Activated naive CD8-positive, alpha-beta T cell treated with anti-CD3 and anti-CD28 coated beads for 36 hours (primary cell): ENCODE results near the gene CCDC121. TPM values are rescaled to one million over a fixed set of nuclear protein-coding genes. Genes with fewer than 3 reads are reported as not detected.
A peak's percentile ranks its signal among the peaks of the same experiment; 100 is the strongest.
"Not testable (repeated sequence)": the region's sequence is repeated elsewhere in the genome, so short reads cannot be mapped to it uniquely, and the experiment has no call there.

Experiments
- DNase-seq: peaks from one replicate; pipeline ENCODE4 v3.0.0; 2021
- H3K27ac Mint-ChIP-seq: one replicate; pipeline ENCODE4 v1.8.0; 2022; ENCODE audit warnings: mild to moderate bottlenecking, moderate library complexity, mixed read lengths
- H3K27me3 Mint-ChIP-seq: one replicate; pipeline ENCODE4 v1.8.0; 2022; ENCODE audit warnings: mild to moderate bottlenecking, mixed read lengths
- H3K36me3 Mint-ChIP-seq: one replicate; pipeline ENCODE4 v1.8.0; 2021; ENCODE audit warnings: mild to moderate bottlenecking, mixed read lengths
- H3K4me1 Mint-ChIP-seq: one replicate; pipeline ENCODE4 v1.8.0; 2021; ENCODE audit warnings: mixed read lengths
- H3K4me3 Mint-ChIP-seq: one replicate; pipeline ENCODE4 v1.8.0; 2022; ENCODE audit warnings: mild to moderate bottlenecking, moderate library complexity, mixed read lengths
- H3K9me3 Mint-ChIP-seq: one replicate; pipeline ENCODE4 v1.8.0; 2022; ENCODE audit warnings: mixed read lengths
- total RNA-seq, 2 experiments: library from RNA; stranded (reverse); gene quantifications; one replicate each; pipeline ENCODE4 v1.2.3, GENCODE V29; 2021

The CCDC121 gene
- total RNA-seq, 2 experiments from 2014 or later = 0.60 to 0.68 TPM

DNA sequence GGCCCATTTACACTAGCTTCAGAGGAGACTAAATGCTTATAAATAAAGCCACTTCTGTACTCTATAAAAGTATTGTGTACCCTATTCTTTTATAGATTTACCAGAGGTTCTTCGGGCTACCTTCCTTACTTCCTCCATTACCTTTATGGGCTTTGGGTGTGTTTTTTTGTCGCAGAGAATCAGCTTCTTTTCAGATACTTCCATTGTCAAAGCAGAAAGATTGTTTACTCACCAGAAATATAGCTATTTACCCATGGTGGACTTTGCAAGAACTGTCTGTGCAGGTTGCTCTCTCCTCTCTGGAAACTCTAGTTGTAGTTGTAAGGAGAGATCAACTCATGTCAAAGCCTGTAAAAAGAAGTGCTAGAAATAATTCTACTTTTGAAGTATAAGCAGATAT is 14.8 kb downstream of the CCDC121 start:
- no peak overlapping the region for H3K4me3 Mint-ChIP-seq
- no peak for DNase-seq
- H3K9me3 Mint-ChIP-seq = no peaks in the 10 kb centered on the region
- no peaks in the 10 kb centered on the region for H3K4me1 Mint-ChIP-seq
- no peak overlapping the region for H3K27ac Mint-ChIP-seq
- peaks cover 16% of the 10 kb centered on the region for H3K36me3 Mint-ChIP-seq
- no peaks in the 10 kb centered on the region for H3K27me3 Mint-ChIP-seq

DNA sequence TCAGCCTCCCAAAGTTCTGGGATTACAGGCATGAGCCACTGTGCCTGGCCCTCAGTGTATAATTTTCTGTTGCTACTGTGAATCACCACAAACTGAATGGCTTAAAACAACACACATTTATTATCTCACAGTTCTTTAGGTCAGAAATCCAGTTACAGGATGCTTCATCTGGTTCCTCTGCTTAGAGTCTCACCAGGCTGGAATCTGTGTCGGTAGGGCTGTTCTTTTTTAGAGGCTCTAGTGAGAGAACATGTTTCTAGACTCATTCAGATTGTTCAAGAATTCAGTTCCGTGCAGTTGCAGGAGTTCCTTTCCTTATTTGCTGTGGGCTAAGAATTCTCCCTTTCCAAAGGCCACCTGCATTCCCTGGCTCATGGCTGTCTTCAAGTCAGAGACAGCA is 22.2 kb downstream of the CCDC121 start:
- H3K36me3 Mint-ChIP-seq = peaks cover 20% of the 10 kb centered on the region
- no peak overlapping the region for H3K27ac Mint-ChIP-seq
- no peaks in the 10 kb centered on the region for H3K9me3 Mint-ChIP-seq
- no peak for DNase-seq
- no peak overlapping the region for H3K4me3 Mint-ChIP-seq
- no peaks in the 10 kb centered on the region for H3K4me1 Mint-ChIP-seq
- H3K27me3 Mint-ChIP-seq = no peaks in the 10 kb centered on the region

DNA sequence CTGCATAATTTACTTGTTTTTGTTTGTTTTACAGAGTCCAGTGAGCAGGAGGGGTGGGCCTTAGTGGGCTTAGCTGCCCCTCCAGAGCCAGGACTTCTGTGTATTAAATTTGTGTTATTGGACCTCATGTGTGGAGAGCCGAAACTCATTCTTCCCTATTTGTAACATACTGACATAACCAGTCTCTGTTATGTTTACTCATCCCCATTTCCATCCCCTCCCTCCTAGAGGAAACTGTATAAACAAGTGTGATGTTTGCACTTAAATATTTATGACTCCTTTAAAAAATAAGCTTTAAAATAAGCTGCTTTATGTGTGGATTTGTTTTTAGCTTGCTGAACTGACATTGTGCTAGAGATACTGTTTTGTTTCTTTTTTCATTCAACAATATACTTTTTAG is 32.2 kb downstream of the CCDC121 start:
- Mint-ChIP-seq H3K4me1 (peaks cover 40% of the 10 kb centered on the region), H3K27me3 (no peaks in the 10 kb centered on the region), H3K4me3 (no peak overlapping the region), H3K9me3 (peaks cover 23% of the 10 kb centered on the region), H3K27ac (no peak overlapping the region), H3K36me3 (peaks cover 60% of the 10 kb centered on the region)
- DNase-seq = no peak

DNA sequence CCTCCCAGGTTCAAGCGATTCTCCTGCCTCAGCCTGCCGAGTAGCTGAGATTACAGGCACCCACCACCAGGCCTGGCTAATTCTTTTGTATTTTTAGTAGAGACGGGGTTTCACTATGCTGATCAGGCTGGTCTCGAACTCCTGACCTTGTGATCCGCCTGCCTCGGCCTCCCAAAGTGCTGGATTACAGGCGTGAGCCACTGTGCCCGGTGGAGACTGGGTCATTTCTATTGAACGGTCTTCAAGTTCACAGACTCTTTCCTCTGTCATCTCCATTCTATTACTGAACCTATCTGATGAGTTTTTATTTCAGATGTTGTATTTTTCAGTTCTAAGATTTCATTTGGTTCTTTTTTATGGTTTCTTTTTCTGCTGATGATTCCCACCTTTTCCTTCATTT is 33.4 kb downstream of the CCDC121 start:
- not testable (repeated sequence) for DNase-seq, H3K4me3 Mint-ChIP-seq, H3K27me3 Mint-ChIP-seq
- peaks cover 32% of the 10 kb centered on the region for H3K9me3 Mint-ChIP-seq
- H3K27ac Mint-ChIP-seq = peak overlapping the region; percentile 14
- peaks cover 41% of the 10 kb centered on the region for H3K4me1 Mint-ChIP-seq
- peaks cover 68% of the 10 kb centered on the region for H3K36me3 Mint-ChIP-seq

DNA sequence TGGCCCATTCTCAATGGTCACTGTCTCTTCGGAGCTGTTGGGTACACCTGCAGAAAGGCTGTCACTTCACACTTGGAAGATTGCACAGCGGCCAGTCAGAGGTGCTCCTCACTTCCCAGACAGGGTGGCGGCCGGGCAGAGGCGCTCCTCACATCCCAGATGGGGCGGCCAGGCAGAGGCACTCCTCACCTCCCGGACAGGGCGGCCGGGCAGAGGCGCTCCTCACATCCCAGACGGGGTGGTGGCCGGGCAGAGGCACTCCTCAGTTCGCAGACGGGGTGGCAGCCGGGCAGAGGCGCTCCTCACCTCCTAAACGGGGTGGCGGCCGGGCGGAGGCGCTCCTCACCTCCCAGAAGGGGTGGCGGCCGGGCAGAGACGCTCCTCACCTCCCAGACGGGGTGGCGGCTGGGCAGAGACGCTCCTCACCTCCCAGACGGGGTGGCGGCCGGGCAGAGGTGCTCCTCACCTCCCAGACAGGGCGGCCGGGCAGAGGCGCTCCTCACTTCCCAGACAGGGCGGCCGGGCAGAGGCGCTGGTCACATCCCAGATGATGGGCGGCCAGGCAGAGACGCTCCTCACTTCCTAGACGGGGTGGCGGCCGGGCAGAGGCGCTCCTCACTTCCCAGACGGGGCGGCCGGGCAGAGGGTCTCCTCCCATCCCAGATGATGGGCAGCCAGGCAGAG is 34.6 kb downstream of the CCDC121 start:
- H3K36me3 Mint-ChIP-seq = peaks cover 71% of the 10 kb centered on the region
- H3K27ac Mint-ChIP-seq, DNase-seq, H3K4me3 Mint-ChIP-seq, H3K27me3 Mint-ChIP-seq: not testable (repeated sequence)
- H3K4me1 Mint-ChIP-seq = peaks cover 28% of the 10 kb centered on the region
- H3K9me3 Mint-ChIP-seq = peaks cover 42% of the 10 kb centered on the region

DNA sequence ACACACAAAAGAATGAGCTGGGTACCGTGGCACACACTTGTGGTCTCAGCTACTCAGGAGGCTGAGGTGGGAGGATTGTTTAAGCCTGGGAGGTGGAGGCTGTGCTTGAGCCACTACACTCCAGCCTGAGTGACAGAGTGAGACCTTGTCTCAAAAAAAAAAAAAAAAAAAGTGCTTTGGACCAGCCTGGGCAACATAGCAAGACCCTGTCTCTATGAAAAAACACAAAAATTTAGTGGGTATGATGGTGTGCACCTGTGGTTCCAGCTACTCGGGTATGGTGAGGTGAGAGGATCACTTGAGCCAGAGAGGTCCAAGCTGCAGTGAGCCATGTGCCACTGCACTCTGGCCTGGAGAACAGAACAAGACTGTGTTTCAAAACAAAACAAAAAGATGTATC is 35.6 kb downstream of the CCDC121 start:
- H3K4me1 Mint-ChIP-seq = peaks cover 23% of the 10 kb centered on the region
- no peak overlapping the region for H3K4me3 Mint-ChIP-seq
- H3K36me3 Mint-ChIP-seq = peaks cover 74% of the 10 kb centered on the region
- no peaks in the 10 kb centered on the region for H3K27me3 Mint-ChIP-seq
- DNase-seq = no peak
- peaks cover 42% of the 10 kb centered on the region for H3K9me3 Mint-ChIP-seq
- no peak overlapping the region for H3K27ac Mint-ChIP-seq

DNA sequence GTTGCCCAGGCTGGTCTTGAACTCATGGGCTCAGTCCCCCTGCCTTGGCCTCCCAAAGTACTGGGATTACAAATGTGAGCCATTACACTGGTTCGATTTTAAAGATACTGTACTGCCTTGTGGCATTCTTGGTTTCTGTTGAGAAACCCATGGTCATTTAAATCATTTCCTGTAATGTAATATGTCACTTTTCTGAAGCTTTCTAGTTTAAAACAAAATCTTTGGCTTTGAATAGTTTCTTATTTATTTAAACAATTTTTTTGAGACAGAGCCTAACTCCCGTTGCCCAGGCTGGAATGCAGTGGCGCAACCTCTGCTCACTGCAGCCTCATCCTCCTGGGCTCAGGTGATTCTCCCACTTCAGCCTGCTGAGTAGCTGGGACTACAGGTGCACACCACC is 37.1 kb downstream of the CCDC121 start:
- Mint-ChIP-seq H3K27me3 (no peaks in the 10 kb centered on the region), H3K4me1 (peaks cover 26% of the 10 kb centered on the region), H3K27ac (no peak overlapping the region), H3K9me3 (peaks cover 45% of the 10 kb centered on the region), H3K36me3 (peaks cover 77% of the 10 kb centered on the region), H3K4me3 (no peak overlapping the region)
- no peak for DNase-seq

DNA sequence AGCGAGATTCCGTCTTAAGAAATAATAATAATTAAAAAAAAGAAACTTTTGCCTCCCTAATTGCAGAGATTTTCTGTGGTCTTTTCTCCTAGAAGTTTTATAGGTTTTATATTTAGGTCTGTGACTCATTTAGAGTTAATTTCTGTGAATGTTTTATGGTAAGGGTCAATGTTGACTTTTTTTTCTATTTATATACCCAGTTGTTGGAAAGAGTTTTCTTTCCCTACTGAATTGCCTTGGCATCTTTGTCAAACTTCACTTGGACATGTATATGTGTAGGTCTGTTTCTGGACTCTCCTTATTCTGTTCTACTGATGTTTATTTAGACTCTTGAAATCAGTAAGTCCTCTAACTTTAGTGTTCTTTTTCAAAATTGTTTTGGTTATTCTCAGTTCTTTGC is 40.5 kb downstream of the CCDC121 start:
- no peak overlapping the region for H3K27ac Mint-ChIP-seq
- peak overlapping the region; percentile 42 for H3K4me3 Mint-ChIP-seq
- H3K9me3 Mint-ChIP-seq = peaks cover 26% of the 10 kb centered on the region
- DNase-seq = no peak
- H3K27me3 Mint-ChIP-seq = no peaks in the 10 kb centered on the region
- H3K36me3 Mint-ChIP-seq = peaks cover 71% of the 10 kb centered on the region
- peaks cover 33% of the 10 kb centered on the region for H3K4me1 Mint-ChIP-seq

DNA sequence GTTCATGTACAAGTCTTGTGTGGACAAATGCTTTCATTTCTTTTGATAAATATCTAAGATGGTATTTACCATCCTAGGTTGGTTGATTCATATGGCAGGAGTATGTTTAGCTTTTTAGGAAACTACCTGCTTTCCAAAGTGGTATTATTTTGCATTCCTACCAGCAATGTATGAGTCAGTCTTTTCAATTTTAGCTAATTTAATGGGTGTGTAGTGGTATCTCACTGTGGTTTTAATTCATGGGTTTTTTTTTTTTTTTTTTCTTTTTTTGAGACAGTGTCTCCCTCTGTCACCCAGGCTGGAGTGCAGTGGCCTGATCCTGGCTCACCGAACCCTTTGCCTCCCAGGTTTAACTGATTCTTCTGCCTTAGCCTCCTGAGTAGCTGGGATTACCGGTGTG is 41.8 kb downstream of the CCDC121 start:
- H3K36me3 Mint-ChIP-seq = peaks cover 69% of the 10 kb centered on the region
- peaks cover 24% of the 10 kb centered on the region for H3K9me3 Mint-ChIP-seq
- peak overlapping the region; percentile 79 for H3K27ac Mint-ChIP-seq
- H3K4me1 Mint-ChIP-seq = peaks cover 36% of the 10 kb centered on the region
- no peak for DNase-seq
- no peaks in the 10 kb centered on the region for H3K27me3 Mint-ChIP-seq
- H3K4me3 Mint-ChIP-seq = peak overlapping the region; percentile 23

DNA sequence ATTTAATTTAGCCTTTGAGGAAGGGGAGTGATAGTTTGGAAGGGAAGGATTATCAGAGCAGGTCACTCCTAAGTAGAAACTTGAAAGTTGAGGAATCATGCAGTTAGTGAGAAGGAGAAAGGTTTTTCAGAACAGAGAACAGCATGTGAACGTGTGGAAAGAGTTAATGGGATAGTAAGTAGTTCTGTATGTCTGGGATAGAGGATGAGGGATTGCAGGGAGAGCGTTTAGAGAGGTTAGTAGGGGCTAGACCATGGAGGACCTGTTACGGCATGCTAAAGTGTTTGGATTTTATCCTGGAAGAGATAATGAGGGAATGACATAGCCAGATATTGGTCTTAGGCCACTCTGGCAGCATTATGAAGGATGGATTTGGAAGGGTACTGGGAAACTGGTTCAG is 44.2 kb downstream of the CCDC121 start:
- Mint-ChIP-seq H3K36me3 (peaks cover 52% of the 10 kb centered on the region), H3K4me1 (peaks cover 34% of the 10 kb centered on the region)

DNA sequence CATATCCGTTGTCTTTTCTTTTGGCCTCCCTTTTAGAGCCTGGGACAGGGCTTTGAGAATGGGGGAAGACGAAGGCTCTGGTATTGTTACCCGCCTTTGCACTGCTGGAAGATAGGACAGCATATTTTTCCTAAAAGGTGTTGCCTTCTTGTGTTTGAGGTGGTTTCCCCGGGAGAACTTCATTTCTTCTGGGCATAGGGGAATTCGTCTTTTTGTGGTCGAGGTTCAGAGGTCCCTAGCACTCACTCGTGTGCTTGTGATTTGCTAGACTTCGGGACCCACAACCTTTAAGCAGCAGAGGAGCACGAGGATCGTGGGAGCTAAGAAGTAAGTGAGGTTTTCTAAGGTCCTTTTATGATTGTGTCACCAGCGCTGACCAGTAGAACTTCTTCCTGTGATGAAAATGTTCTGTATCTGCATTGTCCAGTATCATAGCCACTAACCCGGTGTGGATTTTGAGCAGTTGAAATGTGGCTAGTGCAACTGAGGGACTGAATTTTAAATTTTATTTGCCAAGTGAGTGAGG is 45.4 kb downstream of the CCDC121 start:
- no peak for DNase-seq
- H3K4me3 Mint-ChIP-seq = peak overlapping the region; percentile 97
- peaks cover 34% of the 10 kb centered on the region for H3K4me1 Mint-ChIP-seq
- peak overlapping the region; percentile 95 for H3K27ac Mint-ChIP-seq
- H3K27me3 Mint-ChIP-seq = no peaks in the 10 kb centered on the region
- peaks cover 28% of the 10 kb centered on the region for H3K9me3 Mint-ChIP-seq
- peaks cover 45% of the 10 kb centered on the region for H3K36me3 Mint-ChIP-seq

More for the DNA sequence above, 44.2 kb downstream of the CCDC121 start:
- no peak for DNase-seq
- Mint-ChIP-seq H3K9me3 (peaks cover 24% of the 10 kb centered on the region), H3K27me3 (no peaks in the 10 kb centered on the region), H3K27ac (no peak overlapping the region), H3K4me3 (peak overlapping the region; percentile 97)

DNA sequence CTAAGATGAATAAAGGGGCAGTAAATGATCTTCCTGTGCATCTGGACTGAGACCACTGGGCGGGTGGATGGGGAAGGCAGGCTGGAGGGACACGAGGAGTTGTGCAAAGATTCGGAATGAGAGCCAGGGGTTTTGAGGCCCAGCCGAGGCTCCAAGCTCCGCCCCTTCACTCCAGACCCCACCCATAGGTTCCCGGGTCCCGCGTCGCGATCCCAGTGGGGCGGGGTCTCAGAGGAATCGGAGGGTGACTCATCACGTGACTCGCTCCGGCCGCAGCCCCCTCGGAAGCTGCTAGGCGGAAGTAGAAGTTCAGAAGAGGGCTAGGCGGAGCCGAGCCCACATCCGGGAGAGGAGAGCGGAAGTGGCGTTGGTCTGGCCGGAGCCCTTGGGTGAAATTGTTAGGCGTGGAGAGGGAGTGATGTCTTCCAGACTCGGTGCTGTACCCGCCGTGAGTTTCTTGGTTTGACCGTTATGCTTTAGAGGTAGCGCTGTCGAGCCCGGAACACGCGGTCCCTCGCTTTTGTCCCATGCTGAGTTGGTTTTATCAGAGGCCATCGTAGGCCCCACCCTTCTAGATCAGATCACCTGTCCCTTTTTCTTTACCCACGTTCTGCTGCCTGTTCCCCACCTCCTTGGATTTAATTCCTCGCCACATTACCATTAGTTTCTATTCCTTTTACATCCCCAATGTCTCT is 46.0 kb downstream of the CCDC121 start, which contains the start of gene ZNF512:
ZNF512 (plus strand) TSS at position 348 of the 695 bp plus-strand sequence; CDS start at position 419, 71 bp downstream.
- peak; percentile 90 for DNase-seq
- Mint-ChIP-seq H3K27me3 (no peaks in the 10 kb centered on the region), H3K4me3 (peak within 1 kb of the TSS; percentile 97), H3K4me1 (peaks cover 30% of the 10 kb centered on the region), H3K27ac (peak within 1 kb of the TSS; percentile 95), H3K9me3 (peaks cover 25% of the 10 kb centered on the region), H3K36me3 (peaks cover 41% of the 10 kb centered on the region)

DNA sequence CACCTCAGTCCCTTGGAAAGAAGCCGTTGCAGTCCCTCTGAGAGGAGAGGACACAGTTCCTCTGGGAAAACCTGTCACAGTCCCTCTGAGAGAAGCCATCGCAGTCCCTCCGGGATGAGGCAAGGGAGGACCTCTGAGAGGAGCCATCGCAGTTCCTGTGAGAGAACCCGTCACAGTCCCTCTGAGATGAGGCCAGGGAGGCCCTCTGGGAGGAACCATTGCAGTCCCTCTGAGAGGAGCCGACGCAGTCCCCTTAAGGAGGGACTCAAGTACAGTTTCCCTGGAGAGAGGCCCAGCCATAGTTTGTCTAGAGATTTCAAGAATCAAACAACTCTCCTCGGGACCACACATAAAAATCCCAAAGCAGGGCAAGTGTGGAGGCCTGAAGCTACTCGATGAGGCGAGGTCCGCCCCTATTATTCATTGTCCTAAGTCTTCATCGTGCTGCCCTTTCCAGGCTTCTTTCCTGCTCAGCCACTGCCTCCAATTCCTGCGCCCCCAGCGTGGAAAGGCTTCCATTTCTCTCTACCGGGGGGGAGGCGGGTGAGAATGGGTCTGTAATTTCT is 46.6 kb downstream of the CCDC121 start:
- H3K4me1 Mint-ChIP-seq = peaks cover 27% of the 10 kb centered on the region
- H3K4me3 Mint-ChIP-seq = peak overlapping the region; percentile 97
- peaks cover 29% of the 10 kb centered on the region for H3K9me3 Mint-ChIP-seq
- no peak for DNase-seq
- no peaks in the 10 kb centered on the region for H3K27me3 Mint-ChIP-seq
- peaks cover 41% of the 10 kb centered on the region for H3K36me3 Mint-ChIP-seq
- peak overlapping the region; percentile 95 for H3K27ac Mint-ChIP-seq

DNA sequence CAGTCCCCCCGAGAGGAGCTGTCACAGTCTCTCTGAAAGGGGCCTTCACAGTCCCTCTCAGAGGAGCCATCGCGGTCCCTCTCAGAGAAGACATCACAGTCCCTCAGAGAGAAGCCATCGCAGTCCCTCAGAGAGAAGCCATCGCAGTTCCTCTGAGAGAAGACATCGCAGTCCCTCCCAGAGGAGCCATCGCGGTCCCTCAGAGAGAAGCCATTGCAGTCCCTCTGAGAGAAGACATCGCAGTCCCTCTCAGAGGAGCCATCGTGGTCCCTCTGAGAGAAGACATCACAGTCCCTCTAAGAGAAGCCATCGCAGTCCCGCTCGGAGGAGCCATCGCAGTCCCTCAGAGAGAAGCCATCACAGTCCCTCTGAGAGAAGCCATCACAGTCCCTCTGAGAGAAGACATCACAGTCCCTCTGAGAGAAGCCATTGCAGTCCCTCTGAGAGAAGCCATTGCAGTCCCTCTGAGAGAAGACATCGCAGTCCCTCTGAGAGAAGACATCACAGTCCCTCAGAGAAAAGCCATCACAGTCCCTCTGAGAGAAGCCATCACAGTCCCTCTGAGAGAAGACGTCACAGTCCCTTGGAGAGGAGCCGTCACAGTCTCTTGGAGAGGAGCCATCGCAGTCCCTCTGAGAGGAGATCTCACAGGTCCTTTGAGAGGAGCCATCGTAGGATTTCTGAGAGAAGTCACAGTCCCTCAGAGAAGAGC is 47.2 kb downstream of the CCDC121 start:
- no peak for DNase-seq
- Mint-ChIP-seq H3K36me3 (peaks cover 35% of the 10 kb centered on the region), H3K4me1 (peaks cover 21% of the 10 kb centered on the region), H3K27ac (peak overlapping the region; percentile 62), H3K9me3 (peaks cover 31% of the 10 kb centered on the region), H3K27me3 (no peaks in the 10 kb centered on the region), H3K4me3 (no peak overlapping the region)
